ENCODE measurements around the gene TSPAN9.

GRCh38 chr12:3185260-3185870 is 108.2 kb downstream of the TSPAN9 start:
- TF ChIP-seq, protein P1, sequence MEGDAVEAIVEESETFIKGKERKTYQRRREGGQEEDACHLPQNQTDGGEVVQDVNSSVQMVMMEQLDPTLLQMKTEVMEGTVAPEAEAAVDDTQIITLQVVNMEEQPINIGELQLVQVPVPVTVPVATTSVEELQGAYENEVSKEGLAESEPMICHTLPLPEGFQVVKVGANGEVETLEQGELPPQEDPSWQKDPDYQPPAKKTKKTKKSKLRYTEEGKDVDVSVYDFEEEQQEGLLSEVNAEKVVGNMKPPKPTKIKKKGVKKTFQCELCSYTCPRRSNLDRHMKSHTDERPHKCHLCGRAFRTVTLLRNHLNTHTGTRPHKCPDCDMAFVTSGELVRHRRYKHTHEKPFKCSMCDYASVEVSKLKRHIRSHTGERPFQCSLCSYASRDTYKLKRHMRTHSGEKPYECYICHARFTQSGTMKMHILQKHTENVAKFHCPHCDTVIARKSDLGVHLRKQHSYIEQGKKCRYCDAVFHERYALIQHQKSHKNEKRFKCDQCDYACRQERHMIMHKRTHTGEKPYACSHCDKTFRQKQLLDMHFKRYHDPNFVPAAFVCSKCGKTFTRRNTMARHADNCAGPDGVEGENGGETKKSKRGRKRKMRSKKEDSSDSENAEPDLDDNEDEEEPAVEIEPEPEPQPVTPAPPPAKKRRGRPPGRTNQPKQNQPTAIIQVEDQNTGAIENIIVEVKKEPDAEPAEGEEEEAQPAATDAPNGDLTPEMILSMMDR (IDR thresholded peaks at IDR 0.05; ENCODE audit: insufficient read depth, low read length, poor library complexity, severe bottlenecking): no peak
- no peak for TF ChIP-seq EZH2phosphoT487 (conservative IDR thresholded peaks at IDR 0.05; ENCODE audit: low read length)

All from SU-DHL-6 (cell line).